ENCODE measurements around the gene AKNAD1.
"Not testable (repeated sequence)": the region's sequence is repeated elsewhere in the genome, so short reads cannot be mapped to it uniquely, and the experiment has no call there.

AKNAD1 gene, protein sequence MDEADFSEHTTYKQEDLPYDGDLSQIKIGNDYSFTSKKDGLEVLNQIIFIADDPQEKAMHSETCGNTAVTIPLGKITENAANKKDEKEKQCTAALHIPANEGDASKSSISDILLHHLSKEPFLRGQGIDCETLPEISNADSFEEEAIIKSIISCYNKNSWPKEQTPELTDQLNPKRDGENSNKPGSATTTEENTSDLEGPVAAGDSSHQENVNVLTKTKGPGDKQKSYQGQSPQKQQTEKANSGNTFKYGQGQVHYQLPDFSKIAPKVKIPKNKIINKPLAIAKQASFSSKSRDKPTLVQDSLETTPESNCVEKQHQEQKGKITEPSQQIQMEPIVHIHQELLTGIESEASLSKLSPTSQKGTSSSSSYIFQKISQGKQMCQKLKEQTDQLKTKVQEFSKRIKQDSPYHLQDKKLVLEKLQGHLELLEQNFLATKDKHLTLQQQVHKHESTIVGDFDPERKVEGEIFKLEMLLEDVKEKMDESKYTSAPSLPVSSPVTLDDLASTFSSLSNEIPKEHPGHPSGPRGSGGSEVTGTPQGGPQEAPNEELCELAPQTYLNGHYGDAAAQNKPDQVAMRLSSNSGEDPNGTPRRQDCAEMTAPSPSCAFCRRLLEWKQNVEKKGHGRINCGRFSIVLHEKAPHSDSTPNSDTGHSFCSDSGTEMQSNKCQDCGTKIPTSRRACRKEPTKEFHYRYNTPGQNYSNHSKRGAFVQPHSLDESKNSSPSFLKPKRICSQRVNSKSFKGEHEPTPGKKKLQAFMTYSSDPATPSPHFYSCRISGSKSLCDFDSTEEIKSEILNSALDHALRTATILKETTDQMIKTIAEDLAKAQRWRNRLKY

DNA sequence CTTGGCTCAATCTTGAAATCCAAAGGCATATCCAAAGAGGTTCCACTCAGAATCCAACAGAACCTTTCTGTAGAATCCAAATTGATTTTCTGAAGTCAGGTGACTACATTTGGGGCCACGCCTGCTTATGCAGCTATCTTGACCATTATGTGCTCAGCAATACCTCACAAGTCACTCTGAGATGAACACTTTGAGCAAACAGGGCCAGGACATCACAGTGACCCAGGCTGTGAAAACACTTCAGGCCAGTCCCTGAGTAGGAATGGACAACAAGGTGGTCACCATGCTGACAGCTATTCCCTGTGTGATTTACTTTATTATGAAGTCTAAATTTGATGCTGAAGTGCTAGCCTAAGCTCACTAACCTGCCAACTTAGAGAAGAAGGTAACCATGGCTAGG is at the start of gene AKNAD1:
TSS of gene AKNAD1 (minus strand) at position 101 of the 400 bp plus-strand sequence. CDS start 4,430 bp downstream, outside the sequence.
- FAIRE-seq (no peak), DNase-seq (ENCODE audit: insufficient read length, low spot score) (no peak)

DNA sequence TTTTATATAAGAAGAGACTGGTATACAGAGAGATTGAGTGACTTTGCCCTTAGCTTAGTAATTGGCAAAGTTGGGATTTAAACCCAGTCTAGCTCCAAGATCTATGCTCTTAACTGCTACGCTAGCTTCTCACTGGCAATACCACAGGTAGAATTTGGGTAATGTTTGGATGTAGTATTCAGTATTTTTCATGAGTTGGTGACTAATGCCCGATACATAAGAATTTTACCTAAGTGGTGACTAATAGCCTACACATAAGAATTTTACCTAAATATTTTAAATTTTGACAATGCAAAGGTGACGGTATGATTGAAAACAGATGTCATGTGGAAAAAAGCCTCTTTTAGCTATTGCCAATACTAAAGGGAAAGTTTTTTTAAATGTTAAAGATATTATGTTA is 44.2 kb upstream of the AKNAD1 start:
- FAIRE-seq: no peak
- DNase-seq (ENCODE audit: insufficient read length, low spot score): no peak

DNA sequence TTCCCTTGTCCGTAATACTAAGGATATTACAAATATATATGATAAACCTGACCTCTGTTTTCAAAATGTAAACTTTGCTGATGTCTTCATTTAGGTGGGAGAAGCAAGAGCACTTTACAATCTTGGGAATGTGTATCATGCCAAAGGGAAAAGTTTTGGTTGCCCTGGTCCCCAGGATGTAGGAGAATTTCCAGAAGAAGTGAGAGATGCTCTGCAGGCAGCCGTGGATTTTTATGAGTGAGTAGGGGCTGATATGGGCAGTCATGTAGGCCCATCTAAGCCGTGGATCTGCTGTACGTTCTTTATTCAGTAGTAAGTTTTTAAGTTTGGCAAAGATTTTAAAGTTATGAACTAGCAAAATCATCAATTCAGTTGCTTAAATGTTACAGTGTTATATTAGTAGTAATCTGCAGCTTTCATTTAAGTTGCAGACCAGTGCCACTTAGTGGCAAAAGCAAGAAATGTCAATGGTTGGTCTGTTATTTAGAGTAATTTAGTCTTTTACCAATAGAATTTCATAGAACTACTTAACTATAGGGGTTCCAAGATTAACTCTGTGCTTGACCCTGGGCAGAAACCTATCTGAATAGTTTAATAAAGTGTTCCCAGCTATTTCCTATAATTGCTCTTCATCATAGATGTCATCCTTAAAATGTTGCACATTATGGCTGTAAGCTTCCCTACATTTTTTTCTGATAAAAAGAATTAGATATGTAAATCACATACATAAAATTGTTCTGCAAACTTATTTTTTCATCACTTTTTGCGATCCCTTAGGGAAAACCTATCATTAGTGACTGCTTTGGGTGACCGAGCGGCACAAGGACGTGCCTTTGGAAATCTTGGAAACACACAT is 41.2 kb upstream of the AKNAD1 start:
- DNase-seq (ENCODE audit: insufficient read length, low spot score) (no peak), FAIRE-seq (no peak)

DNA sequence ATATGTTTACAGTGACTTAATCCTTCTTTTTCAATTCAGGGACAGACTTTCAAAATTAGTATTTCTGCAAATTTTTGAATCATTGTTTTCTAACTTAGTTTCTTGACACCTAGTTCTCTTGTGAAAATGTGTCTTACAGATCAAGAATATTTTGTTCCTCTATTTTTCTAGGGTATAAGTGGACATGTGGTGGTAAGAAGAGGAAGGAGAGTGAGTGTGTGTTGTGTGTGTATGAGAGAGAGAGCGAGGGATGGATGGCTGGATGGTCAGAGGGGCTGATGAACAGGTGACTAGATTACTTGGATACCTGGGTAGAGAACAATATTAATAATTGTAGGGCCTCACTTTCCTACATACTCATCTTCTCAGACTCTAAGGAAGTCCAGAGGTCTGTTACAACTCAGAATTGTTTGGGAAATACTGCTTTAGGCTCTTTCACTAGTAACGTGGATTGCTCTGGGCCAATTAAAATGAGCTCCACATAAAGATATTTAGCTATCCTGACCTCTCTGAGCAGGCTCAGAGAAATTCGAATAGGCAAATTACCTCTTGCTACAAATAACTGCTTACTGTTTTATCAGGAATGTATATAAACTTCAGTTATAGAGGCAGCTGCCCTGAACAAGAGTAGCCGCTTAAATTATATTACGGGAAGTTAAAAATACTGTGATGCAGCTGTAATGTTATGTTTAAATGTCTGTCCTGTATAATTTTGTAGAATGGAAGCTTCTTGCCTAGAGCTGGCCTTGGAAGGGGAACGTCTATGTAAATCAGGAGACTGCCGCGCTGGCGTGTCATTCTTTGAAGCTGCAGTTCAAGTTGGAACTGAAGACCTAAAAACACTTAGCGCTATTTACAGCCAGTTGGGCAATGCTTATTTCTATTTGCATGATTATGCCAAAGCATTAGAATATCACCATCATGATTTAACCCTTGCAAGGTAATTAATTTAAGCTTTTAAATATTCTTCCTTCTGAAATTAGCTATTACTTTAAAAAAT is 39.6 kb upstream of the AKNAD1 start:
- no peak for FAIRE-seq
- DNase-seq (ENCODE audit: insufficient read length, low spot score): no peak

DNA sequence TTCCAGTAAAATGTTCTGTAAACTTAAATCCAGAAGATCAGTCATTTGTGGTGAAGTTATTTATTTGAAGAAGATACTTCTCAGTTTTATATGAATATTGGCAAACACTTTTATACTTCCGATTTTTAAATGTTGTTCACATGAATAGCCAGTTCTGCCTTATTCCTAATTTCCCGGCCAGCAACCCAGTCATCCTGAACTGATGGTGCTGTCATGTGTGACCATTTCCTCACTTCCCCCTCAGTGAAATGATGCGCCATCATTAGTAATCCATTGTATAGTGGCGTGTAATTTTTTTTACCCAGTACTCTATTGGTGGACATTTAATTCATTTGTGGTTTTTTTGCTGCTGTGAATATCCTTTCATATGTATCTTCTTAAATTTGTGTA is 36.2 kb upstream of the AKNAD1 start:
- DNase-seq (ENCODE audit: insufficient read length, low spot score) (no peak), FAIRE-seq (no peak)

DNA sequence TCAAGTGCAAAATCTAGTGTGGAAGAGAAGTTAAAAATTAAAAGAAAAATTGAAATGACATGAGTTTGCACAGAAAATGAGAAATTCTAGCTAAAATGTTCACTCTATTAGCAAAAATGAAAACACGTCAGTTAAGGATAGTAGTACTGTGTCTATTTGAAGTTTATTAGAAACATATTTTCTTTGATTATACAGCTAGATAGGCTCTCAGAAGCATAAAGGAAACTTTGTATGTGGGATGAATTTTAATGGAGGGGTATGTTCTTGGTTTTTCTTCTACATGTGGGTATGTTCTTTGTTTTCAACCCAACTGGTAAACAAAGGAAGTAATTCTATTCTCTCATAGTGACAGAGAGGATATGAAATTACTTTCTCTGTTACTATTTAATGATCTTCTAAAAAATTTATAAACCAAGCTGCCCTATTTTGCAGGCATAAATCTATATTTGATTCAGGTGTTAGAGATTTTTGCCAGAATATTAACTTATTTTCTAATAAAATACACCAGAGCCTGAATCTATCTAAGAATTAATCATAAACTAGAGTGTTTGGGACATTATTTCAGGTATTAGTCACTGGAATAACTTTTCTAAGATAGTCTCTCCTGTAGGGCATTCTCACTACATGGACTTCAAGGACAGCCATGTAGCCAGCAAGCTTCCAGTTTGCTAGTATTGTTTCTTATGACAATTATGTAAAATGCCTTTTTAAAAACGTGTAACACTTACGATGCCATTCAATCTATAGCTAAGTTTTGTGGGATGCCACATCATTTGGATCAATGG is 35.7 kb upstream of the AKNAD1 start:
- FAIRE-seq (no peak), DNase-seq (ENCODE audit: insufficient read length, low spot score) (no peak)

DNA sequence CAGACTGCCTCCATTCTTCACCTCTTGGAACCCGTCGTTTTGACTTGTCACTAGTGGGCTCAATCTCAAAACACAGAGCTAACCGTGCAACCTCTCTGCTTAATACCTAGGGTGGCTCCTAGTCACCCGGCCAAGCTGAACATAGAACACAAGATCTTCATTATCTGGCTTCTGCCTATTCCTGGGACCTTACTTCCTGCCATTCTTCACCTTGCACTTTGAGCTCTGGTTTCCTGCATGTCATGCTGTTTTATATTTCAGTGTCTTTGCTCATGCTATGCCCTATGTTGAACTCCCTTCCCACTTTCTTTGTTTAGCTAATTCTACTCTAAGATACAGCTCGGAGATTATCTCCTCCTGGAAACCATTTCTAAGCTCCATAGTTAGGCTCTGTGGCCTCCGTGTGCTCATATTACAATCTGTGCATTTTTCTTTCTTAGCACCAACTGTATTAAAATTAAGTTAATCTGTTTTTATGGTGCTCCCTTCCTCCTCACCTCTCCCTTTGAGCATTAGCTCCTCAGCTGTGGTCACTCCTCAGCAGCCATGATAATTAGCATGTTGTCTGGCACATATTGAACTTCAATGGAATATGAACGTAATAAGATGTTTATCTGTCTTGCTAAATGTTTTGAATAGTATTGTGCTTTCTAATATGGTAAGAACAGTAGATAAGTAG is 33.0 kb upstream of the AKNAD1 start:
- FAIRE-seq: no peak

DNA sequence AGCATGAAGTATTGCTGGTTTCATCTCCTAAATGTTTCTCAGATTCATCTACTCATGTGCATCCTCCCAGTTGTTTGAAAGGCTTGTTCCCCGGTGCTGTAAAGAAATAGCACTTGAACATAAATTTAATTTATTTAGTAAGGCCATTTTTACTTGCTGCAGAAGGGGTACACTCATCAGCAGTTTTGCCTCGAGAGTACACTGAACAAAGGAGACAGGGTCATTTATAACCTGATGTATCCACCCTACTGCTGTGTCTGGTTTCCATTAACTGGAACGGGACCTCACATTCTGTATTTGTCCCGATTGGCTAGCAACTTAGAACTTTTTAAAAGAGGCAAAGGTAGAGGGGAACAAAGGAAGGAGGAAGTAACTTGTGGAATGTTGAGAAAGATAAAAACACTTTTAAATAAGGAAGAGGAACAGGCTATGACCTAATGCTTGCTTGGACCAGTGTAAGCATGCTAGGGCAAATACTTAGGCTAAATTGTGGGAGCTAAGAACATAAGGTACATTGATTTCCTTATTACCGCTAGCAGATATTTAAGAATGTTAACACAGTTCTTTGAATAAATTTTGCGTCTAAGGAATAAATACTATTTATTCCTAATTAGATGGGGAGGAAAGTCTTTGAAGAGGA is 32.2 kb upstream of the AKNAD1 start:
- not testable (repeated sequence) for DNase-seq (ENCODE audit: insufficient read length, low spot score); FAIRE-seq

More for the DNA sequence above, 33.0 kb upstream of the AKNAD1 start:
- DNase-seq (ENCODE audit: insufficient read length, low spot score): no peak

DNA sequence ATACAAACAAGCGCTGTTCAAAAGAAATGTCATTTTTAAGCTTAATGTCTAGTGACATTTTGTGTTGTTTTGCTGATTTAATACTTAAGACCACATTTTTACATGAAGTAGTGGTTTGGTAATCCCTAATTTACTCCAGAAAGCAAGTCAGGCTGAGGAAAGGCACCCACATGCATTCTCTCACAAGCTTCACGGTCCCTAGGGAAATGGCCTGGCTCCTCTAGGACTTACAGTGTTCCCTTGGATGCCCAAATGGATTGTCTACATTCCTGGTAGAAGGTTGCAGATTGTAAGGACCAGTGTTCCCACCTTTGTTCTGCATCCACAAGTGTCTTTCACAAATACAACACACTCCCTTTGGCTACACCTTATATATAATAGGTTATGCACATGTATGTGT is 29.4 kb upstream of the AKNAD1 start:
- no peak for DNase-seq (ENCODE audit: insufficient read length, low spot score)
- no peak for FAIRE-seq

DNA sequence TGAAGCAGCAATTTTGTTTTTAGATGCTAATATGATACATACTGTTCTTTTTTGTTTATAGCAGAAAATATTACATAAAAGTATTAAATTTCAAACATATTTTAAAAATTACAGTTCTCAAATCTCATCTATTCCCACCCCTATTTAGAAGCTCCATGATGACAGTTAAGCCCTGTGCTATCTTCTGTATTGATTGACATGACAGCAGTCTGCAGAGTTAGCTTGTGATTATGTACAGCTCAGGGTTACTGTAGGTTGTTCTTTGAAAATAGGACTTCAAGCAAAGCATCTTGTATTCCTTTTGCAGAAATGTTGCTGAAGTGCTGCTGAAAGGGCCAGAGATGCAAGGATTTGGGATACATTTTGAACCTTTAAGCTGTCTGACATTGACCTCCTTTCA is 28.1 kb upstream of the AKNAD1 start:
- FAIRE-seq: no peak
- DNase-seq (ENCODE audit: insufficient read length, low spot score): no peak

DNA sequence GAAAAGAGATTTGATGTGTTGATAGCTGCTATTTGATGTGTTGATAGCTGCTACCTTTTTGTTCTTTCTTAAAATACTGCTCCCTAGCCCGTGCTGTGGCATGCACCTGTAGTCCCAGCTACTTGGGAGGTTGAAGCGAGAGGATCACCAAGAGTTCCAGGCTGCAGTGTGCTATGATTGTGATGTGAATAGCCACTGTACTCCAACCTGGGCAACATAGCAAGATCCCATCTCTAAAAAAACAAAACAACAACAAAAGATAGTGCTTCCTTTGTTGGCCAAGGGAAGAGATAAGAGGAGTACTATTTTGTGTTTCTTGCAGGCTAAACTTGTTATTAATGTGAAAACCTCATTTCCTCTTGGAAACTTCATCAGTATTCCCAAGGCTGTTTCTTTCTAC is 25.9 kb upstream of the AKNAD1 start:
- no peak for FAIRE-seq
- no peak for DNase-seq (ENCODE audit: insufficient read length, low spot score)

DNA sequence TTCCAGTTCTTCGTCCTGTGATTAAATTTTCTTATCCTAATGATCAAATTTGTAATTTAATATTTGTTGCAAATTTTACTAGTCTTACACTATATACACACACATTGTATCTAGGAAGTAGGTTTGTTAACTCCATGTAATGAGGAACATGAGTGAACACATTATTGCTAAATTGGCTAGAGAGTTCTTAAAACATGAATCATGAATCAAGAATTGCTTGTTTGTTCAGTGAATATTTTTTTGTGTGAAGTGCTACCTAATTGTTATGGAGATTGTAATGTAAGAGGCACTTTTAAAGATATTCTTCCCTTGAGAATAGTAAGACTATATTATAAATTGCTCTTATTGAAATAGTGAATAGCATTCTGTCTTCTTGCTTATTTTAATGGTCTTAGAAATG is 24.5 kb upstream of the AKNAD1 start:
- FAIRE-seq (no peak), DNase-seq (ENCODE audit: insufficient read length, low spot score) (no peak)

DNA sequence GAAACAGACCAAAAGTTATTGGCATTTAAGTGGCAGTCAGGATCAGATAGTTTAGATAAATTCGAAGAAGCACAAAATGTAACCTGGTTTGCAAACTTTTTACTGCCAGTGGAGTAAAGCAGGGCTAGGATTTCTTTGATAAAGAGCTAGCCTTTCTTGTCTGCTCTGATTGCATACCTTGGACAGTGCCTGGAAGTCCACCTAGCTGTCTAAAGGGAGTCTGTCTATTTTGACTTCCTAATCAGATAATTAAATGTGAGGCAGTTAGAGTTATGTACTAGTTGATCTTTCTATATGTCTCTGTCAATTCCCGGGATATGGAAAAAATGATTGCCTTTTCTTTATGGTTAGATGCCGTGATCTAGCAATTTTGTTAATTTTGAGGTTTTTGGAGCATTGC is 24.0 kb upstream of the AKNAD1 start:
- DNase-seq (ENCODE audit: insufficient read length, low spot score) (no peak), FAIRE-seq (no peak)

DNA sequence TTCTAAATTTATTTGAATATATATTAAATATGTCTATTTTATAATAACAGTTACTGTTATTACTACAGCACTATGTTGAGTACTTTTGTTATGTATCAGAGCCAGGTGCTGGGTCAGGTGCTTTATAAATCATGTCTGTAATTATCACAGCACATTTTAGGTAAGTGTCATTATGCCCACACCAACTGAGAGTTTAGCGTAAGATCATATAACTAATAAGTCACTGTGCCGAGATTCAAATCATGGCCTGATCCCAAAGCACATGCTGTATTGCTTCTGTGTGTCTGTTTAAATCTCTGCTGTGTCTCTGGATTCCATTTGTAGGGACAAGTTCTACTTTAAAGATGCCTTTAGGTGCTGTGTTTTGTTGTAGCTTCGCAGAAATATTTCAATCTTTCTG is 21.8 kb upstream of the AKNAD1 start:
- FAIRE-seq (no peak), DNase-seq (ENCODE audit: insufficient read length, low spot score) (no peak)

DNA sequence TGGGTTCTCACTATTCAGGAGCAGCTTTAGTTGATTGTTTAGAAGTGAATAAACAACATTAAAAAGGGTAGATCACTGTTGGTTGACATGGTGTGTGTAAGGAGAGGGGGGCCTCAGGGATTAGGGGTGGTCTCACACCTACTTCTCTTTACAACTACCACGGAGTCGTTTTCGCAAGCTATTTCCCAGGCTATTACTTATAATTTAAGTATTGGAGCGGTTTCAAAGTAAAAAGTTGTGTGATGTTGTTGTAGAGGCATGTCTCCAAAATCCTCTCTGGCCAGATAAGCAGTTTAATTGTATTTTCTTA is 21.2 kb upstream of the AKNAD1 start:
- no peak for FAIRE-seq
- no peak for DNase-seq (ENCODE audit: insufficient read length, low spot score)

DNA sequence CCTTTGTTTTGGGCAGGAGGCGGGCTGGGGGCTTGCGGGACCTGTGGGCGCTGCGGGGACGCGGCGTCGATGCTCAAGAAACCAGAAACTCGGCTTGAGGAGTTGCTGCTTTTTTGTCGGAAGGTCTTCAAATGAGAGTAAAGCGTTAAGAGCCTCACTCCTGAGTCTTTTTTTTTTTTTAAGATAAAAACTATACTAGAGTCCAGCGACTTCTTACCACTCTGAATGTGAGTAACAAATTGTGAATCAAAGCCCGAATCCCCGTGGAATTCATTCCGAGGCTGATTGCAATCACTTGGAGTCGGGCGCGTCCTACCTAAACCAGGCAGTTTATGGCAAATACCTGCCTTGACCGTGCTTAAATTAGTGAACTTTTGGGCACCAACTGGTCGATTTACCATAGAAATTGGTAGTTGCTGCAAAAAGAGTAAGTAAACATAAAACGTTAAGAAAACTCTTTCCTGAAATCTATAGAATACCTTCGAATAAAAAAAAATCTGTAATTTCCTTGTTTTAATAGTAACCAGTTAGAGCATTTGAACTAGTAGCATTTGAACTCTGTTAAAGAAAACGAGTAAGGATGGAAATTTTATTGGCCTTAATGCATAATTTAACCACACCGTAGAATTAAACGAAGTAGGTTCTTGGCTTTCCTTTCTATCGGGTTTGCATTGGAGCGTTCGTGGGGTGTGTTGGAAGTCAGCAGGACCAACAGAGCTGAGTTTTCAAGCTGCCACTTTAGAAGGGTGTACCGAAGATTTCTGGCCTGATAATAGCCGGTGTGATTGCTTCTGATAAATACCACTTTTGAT is 20.7 kb upstream of the AKNAD1 start:
- FAIRE-seq (no peak), DNase-seq (ENCODE audit: insufficient read length, low spot score) (no peak)

DNA sequence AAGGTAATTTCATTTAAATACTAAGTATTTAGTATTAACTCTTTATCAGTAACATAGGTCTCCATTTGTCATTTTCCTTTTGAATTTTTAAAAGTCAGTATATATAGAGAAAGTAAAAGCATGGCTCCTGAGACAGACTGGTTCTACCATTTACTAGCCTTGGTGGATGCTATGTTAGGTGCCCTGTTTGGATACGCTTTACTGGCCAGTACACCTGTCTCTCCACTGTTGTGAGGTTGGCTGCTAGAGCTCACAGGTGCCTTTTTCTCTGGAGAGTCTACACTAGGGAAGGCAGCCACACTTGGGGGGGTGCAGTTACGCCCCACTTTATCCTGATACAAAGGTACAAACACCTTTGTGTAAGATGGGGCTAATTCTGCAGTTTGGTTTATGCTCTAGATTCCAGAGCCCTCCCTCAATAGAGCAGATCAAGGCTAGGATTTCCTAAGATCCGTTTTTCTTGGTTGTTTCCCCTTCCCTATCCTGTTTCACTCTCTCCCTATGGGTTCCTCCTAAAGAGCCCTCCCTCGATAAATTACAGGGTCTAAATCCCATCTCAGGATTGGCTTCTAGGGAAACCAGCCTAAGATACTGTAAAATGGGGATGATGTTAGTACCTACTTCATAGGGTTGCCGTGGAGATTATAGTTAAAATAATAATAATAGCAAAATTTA is 14.3 kb upstream of the AKNAD1 start:
- no peak for DNase-seq (ENCODE audit: insufficient read length, low spot score)
- no peak for FAIRE-seq

All from HTR-8/SVneo (cell line).